ENCODE results near the gene CDKN2B-AS1.

- TF ChIP-seq POLR2AphosphoS5 (IDR thresholded peaks at IDR 0.05): no peak
- TF ChIP-seq CTCF (IDR thresholded peaks at IDR 0.05): no peak
These were observed 120.4 kb downstream of the CDKN2B-AS1 start for GRCh38 chr9:22114956-22115355.
